GM13977 (cell line): ENCODE results near the gene FGGY.

Source experiments
- DNase-seq: peaks from one replicate; pipeline ENCODE4 v3.0.0; 2012; ENCODE audit warnings: low spot score
- in situ Hi-C: fragments of 300-500 bp; cut with MboI; formaldehyde crosslinking; loops from one replicate; pipeline ENCODE4 v1.12.0; 2022; ENCODE audit warnings: low sequenced_read_pairs, low pct_unique_long_range_greater_than_20kb, mixed read lengths, inconsistent platforms; ENCODE audit not compliant: unreplicated experiment
- TF ChIP-seq, protein P1 (sequence below): IDR thresholded peaks from 2 replicates; pipeline ENCODE4 v1.5.1; 2012; ENCODE audit warnings: mild to moderate bottlenecking, control low read depth; ENCODE audit not compliant: insufficient read depth; ENCODE audit errors: extremely low read depth, missing control alignments

Gene FGGY

DNA sequence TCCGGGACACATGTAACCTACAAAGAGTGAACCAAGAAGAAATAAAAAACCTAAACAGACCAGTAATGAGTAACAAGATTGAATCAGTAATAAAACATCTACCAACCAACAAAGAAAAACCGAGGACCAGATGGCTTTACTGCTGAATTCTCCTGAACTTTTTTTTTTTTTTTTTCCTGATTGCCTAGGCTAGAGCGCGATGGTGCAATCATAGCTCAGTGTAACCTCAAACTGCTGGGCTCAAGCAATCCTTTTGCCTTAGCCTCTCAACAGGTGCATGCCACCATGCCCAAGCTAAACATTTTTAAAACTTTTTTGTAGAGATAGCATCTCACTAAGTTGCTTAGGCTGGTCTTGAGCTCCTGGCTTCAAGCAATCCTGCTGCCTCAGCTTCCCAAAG is 11.2 kb upstream of the FGGY start:
- TF ChIP-seq, protein P1, sequence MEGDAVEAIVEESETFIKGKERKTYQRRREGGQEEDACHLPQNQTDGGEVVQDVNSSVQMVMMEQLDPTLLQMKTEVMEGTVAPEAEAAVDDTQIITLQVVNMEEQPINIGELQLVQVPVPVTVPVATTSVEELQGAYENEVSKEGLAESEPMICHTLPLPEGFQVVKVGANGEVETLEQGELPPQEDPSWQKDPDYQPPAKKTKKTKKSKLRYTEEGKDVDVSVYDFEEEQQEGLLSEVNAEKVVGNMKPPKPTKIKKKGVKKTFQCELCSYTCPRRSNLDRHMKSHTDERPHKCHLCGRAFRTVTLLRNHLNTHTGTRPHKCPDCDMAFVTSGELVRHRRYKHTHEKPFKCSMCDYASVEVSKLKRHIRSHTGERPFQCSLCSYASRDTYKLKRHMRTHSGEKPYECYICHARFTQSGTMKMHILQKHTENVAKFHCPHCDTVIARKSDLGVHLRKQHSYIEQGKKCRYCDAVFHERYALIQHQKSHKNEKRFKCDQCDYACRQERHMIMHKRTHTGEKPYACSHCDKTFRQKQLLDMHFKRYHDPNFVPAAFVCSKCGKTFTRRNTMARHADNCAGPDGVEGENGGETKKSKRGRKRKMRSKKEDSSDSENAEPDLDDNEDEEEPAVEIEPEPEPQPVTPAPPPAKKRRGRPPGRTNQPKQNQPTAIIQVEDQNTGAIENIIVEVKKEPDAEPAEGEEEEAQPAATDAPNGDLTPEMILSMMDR, result no peak
- no peak for DNase-seq
- in situ Hi-C loops, result loop anchor here (25.0 kb wide), 1 partner anchor 498 kb away; the partner anchor contains the start of gene JUN

DNA sequence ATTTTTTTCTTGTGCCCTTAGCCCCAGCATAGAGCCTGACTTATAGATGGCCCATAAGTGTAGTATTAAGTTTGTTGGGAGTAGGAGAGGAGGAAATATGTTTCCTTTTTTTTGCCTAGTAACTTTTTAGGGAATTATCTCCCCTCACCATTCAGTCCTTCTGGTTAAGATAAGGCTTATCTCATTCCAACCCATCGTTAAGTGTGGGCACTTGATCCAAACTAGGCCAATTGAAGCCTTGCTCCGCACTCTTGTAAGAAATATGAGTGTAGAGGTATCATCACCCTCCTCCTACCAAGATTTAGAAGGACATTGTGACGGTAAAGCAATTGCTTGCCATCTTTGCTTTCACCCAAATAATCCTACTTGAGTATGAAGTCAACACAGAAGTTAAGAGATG is 8.8 kb upstream of the FGGY start:
- no peak for DNase-seq
- in situ Hi-C loops, result loop anchor here (25.0 kb wide), 1 partner anchor 501 kb away; the partner anchor contains the start of gene JUN
- TF ChIP-seq, protein P1, result no peak

DNA sequence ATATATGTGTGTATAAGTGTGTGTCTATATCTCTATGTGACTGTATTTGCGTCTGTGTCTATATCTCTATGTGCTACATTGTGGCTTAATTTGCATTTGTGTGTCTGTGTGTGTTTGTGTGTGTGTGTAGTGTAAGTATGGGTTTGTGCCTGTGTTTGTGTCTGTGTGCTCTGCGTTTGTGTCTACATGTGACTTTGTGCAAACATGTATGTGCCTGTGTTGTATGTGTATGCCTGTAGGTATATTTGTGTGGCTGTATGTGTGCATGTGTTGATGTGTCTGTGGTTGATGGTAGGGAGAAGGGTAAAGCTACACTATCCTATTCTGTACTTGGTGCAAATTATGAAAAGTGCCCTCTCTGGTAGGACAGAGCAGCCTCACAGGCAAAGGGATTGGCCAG is 7.3 kb upstream of the FGGY start:
- TF ChIP-seq, protein P1, result no peak
- no peak for DNase-seq
- in situ Hi-C loops, result loop anchor here (25.0 kb wide), 1 partner anchor 502 kb away; the partner anchor contains the start of gene JUN

DNA sequence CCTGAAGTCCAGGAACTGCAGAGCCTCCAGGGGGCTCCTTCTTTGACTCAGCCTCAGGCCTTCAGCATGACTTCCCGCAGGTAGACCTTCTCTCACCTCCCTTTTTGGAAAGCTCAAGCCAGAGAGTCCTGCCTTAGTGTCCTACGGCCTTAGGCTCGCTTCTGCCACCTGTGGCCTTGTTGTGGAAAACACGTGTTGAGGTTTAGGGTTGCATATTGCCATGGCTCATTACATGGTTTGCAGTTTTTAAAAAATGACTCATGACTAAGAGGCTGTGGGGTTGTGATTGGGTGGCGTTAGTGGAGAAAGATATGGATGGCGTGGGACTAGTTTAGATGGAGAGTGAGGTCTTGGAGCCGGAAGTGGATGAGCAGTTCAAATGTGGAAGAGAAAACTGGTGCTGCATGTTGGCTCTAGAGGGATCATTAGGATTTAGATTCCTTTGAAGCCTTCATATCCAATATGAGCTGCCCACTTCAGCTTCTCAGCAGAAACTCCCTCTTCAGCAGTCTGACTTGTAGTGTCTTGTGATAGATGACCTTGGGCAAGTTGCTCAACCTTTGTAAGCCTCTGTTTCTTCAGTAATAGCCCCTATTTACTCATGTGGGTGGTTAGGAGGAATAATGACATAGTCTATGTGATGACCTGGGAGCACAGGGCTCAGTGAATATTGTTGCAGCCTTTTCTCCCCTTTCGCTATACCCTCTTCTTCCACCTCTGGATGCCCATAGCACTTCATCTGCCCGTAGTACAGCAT is 6.5 kb upstream of the FGGY start:
- in situ Hi-C loops, result loop anchor here (25.0 kb wide), 1 partner anchor 503 kb away; the partner anchor contains the start of gene JUN
- peak; percentile 61 for DNase-seq
- TF ChIP-seq, protein P1, result peak; percentile 59

DNA sequence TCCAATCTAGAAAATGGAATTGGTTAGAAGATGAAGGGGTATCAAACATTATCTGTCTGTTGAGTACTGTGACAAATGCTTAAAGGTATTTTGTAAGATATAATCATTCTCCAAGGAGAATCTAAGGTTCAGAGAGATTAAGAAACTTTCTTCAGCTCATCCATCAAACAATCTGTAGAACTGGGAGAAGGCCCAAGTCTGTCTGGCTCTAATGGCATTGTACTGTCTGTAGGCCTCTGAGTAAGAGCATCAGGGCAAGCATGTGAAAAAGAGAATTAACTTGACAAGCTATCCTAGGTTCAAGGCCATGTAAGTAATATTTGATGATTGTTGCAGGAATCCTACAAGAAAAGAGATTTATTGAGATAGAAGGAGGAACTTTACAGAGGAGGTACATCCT is 5.3 kb upstream of the FGGY start:
- DNase-seq, result no peak
- TF ChIP-seq, protein P1, result no peak
- in situ Hi-C loops, result loop anchor here (25.0 kb wide), 1 partner anchor 504 kb away; the partner anchor contains the start of gene JUN

DNA sequence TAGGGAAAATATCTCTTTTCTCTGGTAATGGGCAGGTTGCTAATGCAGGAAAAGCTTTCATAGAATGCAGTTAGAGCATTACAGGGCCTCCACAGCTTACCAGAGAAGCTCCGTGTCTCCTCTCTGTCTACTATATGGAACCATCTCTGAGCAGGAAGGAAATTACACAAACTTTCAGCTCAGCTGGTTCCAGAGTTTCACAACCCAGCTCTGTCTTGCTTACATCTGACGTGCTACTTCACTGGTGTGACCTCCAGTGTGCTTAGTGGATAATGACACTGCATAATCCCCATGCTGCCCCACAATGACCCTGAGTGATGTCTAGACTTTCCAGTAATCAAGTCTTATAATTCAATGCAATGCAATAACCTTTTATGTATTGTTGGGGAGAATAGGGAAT is 4.3 kb upstream of the FGGY start:
- in situ Hi-C loops, result loop anchor here (25.0 kb wide), 1 partner anchor 505 kb away; the partner anchor contains the start of gene JUN
- TF ChIP-seq, protein P1, result peak; percentile 19
- DNase-seq, result peak; percentile 48
